Measurements from ENCODE around the gene PTRHD1. TPM values are rescaled to one million over a fixed set of nuclear protein-coding genes. Genes with fewer than 3 reads are reported as not detected.

Gene PTRHD1, protein sequence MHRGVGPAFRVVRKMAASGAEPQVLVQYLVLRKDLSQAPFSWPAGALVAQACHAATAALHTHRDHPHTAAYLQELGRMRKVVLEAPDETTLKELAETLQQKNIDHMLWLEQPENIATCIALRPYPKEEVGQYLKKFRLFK
- 91.1 TPM for polyA plus RNA-seq (2013, experiment 1 of 2)
- 89.8 TPM for polyA plus RNA-seq (2013, experiment 2 of 2)

DNA sequence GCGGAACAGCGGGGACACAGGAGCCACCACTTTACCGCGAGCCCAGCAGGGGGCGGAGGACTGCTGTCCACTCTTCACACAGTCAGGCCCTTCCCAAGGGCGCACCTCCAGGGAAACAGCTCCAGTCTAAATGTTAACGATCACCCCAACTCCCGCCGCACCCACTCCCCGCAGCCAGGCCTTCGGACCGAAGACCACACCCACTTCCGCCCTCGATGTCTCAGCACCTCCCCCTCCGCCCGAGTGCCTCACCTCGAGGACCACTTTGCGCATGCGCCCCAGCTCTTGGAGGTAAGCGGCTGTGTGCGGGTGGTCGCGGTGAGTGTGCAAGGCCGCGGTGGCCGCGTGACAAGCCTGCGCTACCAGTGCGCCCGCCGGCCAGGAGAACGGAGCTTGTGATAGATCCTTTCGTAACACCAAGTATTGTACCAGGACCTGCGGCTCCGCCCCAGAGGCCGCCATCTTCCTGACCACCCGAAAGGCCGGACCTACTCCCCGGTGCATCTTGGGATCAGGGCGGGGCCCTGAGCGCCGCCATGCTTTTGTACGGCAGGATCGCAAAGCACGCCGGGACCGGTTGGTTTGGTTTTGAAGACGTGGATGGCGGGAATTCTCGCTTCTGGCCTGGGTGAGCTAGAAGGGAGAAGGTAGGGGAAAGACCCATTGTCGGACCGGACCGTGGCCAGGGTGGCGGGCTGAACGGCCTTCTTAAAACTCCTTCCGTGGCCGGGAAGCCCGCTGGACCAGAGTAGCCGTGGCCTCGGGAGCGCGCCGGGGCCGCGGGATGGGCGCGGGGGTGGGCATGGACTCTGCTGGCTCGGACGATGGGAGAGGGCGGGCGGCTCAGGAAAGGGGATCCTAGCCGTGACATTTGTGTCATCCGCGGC is at the start of gene PTRHD1, which contains the start of gene CENPO:
PTRHD1 (minus strand) TSS at position 518 of the 887 bp plus-strand sequence; CDS start at position 504, 14 bp downstream.
CENPO (plus strand) TSS at position 552 of the 887 bp plus-strand sequence. CDS start 495 bp downstream, outside the sequence.
- H4K5ac ChIP-seq (ENCODE audit: low read length) = no peak within 1 kb of the TSS
- H3K27ac ChIP-seq (ENCODE audit: low read depth, low read length) = peak within 1 kb of the TSS; percentile 89
- peaks cover 1% of the 10 kb centered on the region for H3K36me3 ChIP-seq (ENCODE audit: control insufficient read depth, insufficient read depth, low read length)
- peaks cover 3% of the 10 kb centered on the region for H3K4me1 ChIP-seq (ENCODE audit: control insufficient read depth, low read depth, low read length)
- no peak within 1 kb of the TSS for H2BK120ac ChIP-seq (ENCODE audit: low read depth, low read length)
- H4K8ac ChIP-seq (ENCODE audit: low read depth, low read length) = peak within 1 kb of the TSS; percentile 14
- H3K4me3 ChIP-seq (ENCODE audit: low read length) = peak within 1 kb of the TSS; percentile 69
- H3K4me2 ChIP-seq (ENCODE audit: low read length) = peak within 1 kb of the TSS; percentile 61
- peaks cover 43% of the 10 kb centered on the region for H3K79me2 ChIP-seq (ENCODE audit: control insufficient read depth, insufficient read depth, low read length)
- H3K56ac ChIP-seq (ENCODE audit: low read length) = peak within 1 kb of the TSS; percentile 100
- peaks cover 9% of the 10 kb centered on the region for H3K79me1 ChIP-seq (ENCODE audit: low read length)
- no CpG with 5 or more reads among the region's 74 CpGs for WGBS (ENCODE audit: extremely low coverage, insufficient coverage, low lambda C conversion rate)
- peak within 1 kb of the TSS; percentile 61 for H3K4ac ChIP-seq (ENCODE audit: low read depth, low read length)
- peak within 1 kb of the TSS; percentile 15 for H2AK5ac ChIP-seq (ENCODE audit: low read length)
- H3K9ac ChIP-seq (ENCODE audit: low read length) = peak within 1 kb of the TSS; percentile 87
- peak; percentile 99 for DNase-seq
- H3K18ac ChIP-seq (ENCODE audit: low read length) = peak within 1 kb of the TSS; percentile 60
- peak within 1 kb of the TSS; percentile 95 for H3K23ac ChIP-seq (ENCODE audit: low read length)
- H3K27me3 ChIP-seq (ENCODE audit: insufficient read depth, low read length, poor library complexity) = no peaks in the 10 kb centered on the region
- no peak within 1 kb of the TSS for H2BK15ac ChIP-seq (replicated peaks; ENCODE audit: low read depth)
- H2BK5ac ChIP-seq (ENCODE audit: low read length) = peak within 1 kb of the TSS; percentile 98

- Histone ChIP-seq H3K4me3 (ENCODE audit: low read length) (no peak overlapping the region), H3K56ac (ENCODE audit: low read length) (no peak overlapping the region), H3K4me2 (ENCODE audit: low read length) (no peak overlapping the region), H3K4me1 (ENCODE audit: control insufficient read depth, low read depth, low read length) (no peaks in the 10 kb centered on the region), H3K23ac (ENCODE audit: low read length) (no peak overlapping the region), H3K4ac (ENCODE audit: low read depth, low read length) (no peak overlapping the region), H4K8ac (ENCODE audit: low read depth, low read length) (no peak overlapping the region), H3K27me3 (ENCODE audit: insufficient read depth, low read length, poor library complexity) (no peaks in the 10 kb centered on the region), H3K36me3 (ENCODE audit: control insufficient read depth, insufficient read depth, low read length) (no peaks in the 10 kb centered on the region), H2BK5ac (ENCODE audit: low read length) (no peak overlapping the region), H3K79me2 (ENCODE audit: control insufficient read depth, insufficient read depth, low read length) (no peaks in the 10 kb centered on the region), H3K79me1 (ENCODE audit: low read length) (no peaks in the 10 kb centered on the region), H2BK120ac (ENCODE audit: low read depth, low read length) (no peak overlapping the region), H2BK15ac (replicated peaks; ENCODE audit: low read depth) (no peak overlapping the region), H4K5ac (ENCODE audit: low read length) (no peak overlapping the region), H3K9ac (ENCODE audit: low read length) (no peak overlapping the region), H2AK5ac (ENCODE audit: low read length) (no peak overlapping the region), H3K27ac (ENCODE audit: low read depth, low read length) (no peak overlapping the region), H3K18ac (ENCODE audit: low read length) (no peak overlapping the region)
- no CpG with 5 or more reads among the region's 39 CpGs for WGBS (ENCODE audit: extremely low coverage, insufficient coverage, low lambda C conversion rate)
- DNase-seq = no peak
Observed at GRCh38 chr2:24842081-24843050, 49.2 kb upstream of the PTRHD1 start.

- H3K36me3 ChIP-seq (ENCODE audit: control insufficient read depth, insufficient read depth, low read length) = no peaks in the 10 kb centered on the region
- DNase-seq = no peak
- H3K23ac ChIP-seq (ENCODE audit: low read length) = no peak overlapping the region
- no peaks in the 10 kb centered on the region for H3K79me1 ChIP-seq (ENCODE audit: low read length)
- no peak overlapping the region for H3K56ac ChIP-seq (ENCODE audit: low read length)
- H3K27ac ChIP-seq (ENCODE audit: low read depth, low read length) = no peak overlapping the region
- H3K27me3 ChIP-seq (ENCODE audit: insufficient read depth, low read length, poor library complexity) = no peaks in the 10 kb centered on the region
- no peak overlapping the region for H3K18ac ChIP-seq (ENCODE audit: low read length)
- H4K5ac ChIP-seq (ENCODE audit: low read length) = no peak overlapping the region
- H2BK15ac ChIP-seq (replicated peaks; ENCODE audit: low read depth) = no peak overlapping the region
- no peak overlapping the region for H3K4me2 ChIP-seq (ENCODE audit: low read length)
- no peak overlapping the region for H2AK5ac ChIP-seq (ENCODE audit: low read length)
- no peak overlapping the region for H3K4ac ChIP-seq (ENCODE audit: low read depth, low read length)
- no peak overlapping the region for H2BK120ac ChIP-seq (ENCODE audit: low read depth, low read length)
- WGBS (ENCODE audit: extremely low coverage, insufficient coverage, low lambda C conversion rate) = no CpG with 5 or more reads among the region's 26 CpGs
- no peak overlapping the region for H3K9ac ChIP-seq (ENCODE audit: low read length)
- H2BK5ac ChIP-seq (ENCODE audit: low read length) = no peak overlapping the region
- no peak overlapping the region for H4K8ac ChIP-seq (ENCODE audit: low read depth, low read length)
- H3K4me1 ChIP-seq (ENCODE audit: control insufficient read depth, low read depth, low read length) = no peaks in the 10 kb centered on the region
- H3K79me2 ChIP-seq (ENCODE audit: control insufficient read depth, insufficient read depth, low read length) = no peaks in the 10 kb centered on the region
- no peak overlapping the region for H3K4me3 ChIP-seq (ENCODE audit: low read length)
Observed at GRCh38 chr2:24840962-24841945, 48.1 kb upstream of the PTRHD1 start.

DNA sequence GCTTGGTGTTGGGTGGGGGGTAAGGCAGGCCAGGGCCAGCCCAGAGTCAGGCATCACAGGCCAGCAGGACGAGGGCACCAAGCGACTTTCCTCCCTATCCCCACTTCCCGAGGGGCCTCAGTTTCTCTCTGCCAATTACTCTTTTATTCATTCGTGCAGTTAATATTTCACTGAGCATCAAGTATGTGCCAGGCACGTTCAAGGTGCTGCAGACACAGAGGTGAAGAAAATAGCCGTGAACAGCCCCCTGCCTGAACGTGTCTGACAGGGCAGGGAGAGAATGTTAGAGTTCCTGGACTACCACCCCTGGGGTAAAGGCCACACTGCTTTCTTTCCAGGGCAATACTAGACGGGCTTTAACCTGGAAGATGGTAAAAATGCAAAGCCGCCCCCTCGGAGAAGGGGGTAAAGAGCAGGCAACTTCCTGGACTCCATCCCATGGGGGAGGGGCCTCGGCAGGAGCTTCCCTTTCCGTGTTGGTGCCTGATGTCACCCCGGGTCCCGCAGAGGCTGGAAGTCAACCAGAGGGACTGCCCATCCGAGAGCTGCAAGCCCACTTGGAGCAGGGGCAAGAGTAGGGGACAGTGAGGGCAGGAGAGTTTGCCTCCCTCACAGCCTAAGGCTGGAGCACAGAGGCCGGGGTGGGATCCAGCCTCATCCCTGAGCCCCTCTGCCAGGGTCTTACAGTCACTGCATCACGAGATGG is 47.1 kb upstream of the PTRHD1 start:
- H3K56ac ChIP-seq (ENCODE audit: low read length) = no peak overlapping the region
- H4K5ac ChIP-seq (ENCODE audit: low read length) = no peak overlapping the region
- no peak overlapping the region for H3K4me2 ChIP-seq (ENCODE audit: low read length)
- H3K4me3 ChIP-seq (ENCODE audit: low read length) = no peak overlapping the region
- no peaks in the 10 kb centered on the region for H3K27me3 ChIP-seq (ENCODE audit: insufficient read depth, low read length, poor library complexity)
- no peak overlapping the region for H2BK5ac ChIP-seq (ENCODE audit: low read length)
- H3K9ac ChIP-seq (ENCODE audit: low read length) = no peak overlapping the region
- no peak overlapping the region for H3K18ac ChIP-seq (ENCODE audit: low read length)
- no peaks in the 10 kb centered on the region for H3K79me1 ChIP-seq (ENCODE audit: low read length)
- no peaks in the 10 kb centered on the region for H3K36me3 ChIP-seq (ENCODE audit: control insufficient read depth, insufficient read depth, low read length)
- DNase-seq = no peak
- no peak overlapping the region for H3K27ac ChIP-seq (ENCODE audit: low read depth, low read length)
- H3K4ac ChIP-seq (ENCODE audit: low read depth, low read length) = no peak overlapping the region
- H2BK15ac ChIP-seq (replicated peaks; ENCODE audit: low read depth) = no peak overlapping the region
- no peaks in the 10 kb centered on the region for H3K79me2 ChIP-seq (ENCODE audit: control insufficient read depth, insufficient read depth, low read length)
- no peak overlapping the region for H2BK120ac ChIP-seq (ENCODE audit: low read depth, low read length)
- no CpG with 5 or more reads among the region's 17 CpGs for WGBS (ENCODE audit: extremely low coverage, insufficient coverage, low lambda C conversion rate)
- no peak overlapping the region for H2AK5ac ChIP-seq (ENCODE audit: low read length)
- no peaks in the 10 kb centered on the region for H3K4me1 ChIP-seq (ENCODE audit: control insufficient read depth, low read depth, low read length)
- H3K23ac ChIP-seq (ENCODE audit: low read length) = no peak overlapping the region
- H4K8ac ChIP-seq (ENCODE audit: low read depth, low read length) = no peak overlapping the region
